Lower leg skin (tissue), 3 donors: ENCODE results near the gene ABLIM1.

ENCODE experiments used
- CTCF ChIP-seq, 3 donors: fragments of 450-650 bp; IDR thresholded peaks; one replicate each; pipeline ENCODE4 v1.5.1; 2016; ENCODE audit warnings: antibody characterized with exemption in 3 of 3, mild to moderate bottlenecking in 3 of 3, moderate library complexity in 2 of 3
- POLR2A ChIP-seq, 2 donors: fragments of 450-650 bp; IDR thresholded peaks; one replicate each; pipeline ENCODE4 v1.6.1; 2016 to 2017; ENCODE audit warnings: antibody characterized with exemption in 2 of 2, mild to moderate bottlenecking in 1 of 2, moderate library complexity in 1 of 2

- TF ChIP-seq CTCF (IDR thresholded peaks at IDR 0.05), result no peak
- no peak for TF ChIP-seq POLR2A (IDR thresholded peaks at IDR 0.05)
These were observed 82.5 kb downstream of the ABLIM1 start for GRCh38 chr10:114575417-114576131.
